ENCODE results near the gene TANK.
"Not testable (repeated sequence)": the region's sequence is repeated elsewhere in the genome, so short reads cannot be mapped to it uniquely, and the experiment has no call there.

The TANK gene

GRCh38 chr2:161160226-161161073 lies at the start of gene TANK:
TSS of gene TANK (plus strand) at chr2:161160428. CDS start at chr2:161179663, 19,235 bp downstream.
- peak; percentile 82 for DNase-seq (ENCODE audit: low read depth)

DNA sequence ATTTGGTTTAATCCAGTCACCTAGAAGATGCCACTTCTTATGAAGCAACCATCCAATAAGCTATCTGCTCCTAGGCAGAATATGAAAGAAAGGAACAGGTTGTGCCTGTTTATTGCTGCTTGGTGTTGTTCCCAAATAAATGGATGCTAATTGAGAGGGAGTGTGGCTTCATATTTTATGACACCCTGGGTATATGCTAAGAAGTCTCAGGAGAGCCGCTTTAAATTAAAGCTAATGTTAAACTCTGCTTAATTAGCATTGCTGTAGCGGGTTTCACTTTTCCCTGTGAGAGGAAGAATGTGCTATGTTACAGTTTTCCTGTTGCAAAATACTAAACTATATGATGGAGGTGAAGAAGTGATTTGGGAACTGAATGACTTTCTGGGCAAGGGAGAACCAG lies 48.7 kb upstream of the TANK start:
- DNase-seq (ENCODE audit: low read depth), result no peak

DNA sequence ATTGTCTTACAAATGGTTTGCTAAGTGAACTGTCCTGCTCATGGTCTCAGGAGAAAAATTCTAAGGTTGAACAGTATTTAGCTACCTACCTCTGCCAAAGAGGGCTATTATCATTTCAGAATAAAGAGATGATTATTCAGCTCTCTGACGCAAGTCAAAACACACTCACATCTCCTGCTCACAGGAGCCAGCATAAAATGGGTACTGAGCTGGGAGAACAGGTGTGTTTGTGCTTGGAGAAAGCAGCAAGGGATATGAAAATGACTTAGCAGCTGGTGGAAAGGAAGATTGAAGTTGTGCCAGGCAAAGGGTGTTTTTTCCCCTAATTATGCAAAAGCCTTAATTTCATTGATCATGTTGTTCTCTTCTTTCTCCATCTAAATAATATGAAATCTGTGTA lies 47.3 kb upstream of the TANK start:
- no peak for DNase-seq (ENCODE audit: low read depth)

- no peak for DNase-seq (ENCODE audit: low read depth)
Measured at GRCh38 chr2:161113693-161114575, 46.3 kb upstream of the TANK start.

DNA sequence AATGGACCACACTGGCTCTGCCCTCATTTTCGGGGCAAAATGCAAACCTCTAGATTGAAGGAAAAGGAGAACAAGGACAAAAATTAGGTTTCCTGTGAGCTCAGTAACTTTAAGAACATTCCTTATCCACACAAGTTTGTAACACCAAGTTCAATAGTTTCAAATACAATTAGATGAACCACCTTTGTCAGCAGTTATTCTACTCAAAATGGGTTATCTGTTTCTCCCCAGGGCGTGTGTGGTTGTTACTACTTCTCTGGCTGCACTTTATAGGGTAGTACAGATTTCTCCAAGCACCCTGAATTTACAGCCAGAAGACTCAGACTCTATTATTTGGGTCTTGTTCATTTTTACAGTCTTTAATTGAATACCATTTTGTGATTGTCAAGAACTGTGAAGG lies 45.0 kb upstream of the TANK start:
- no peak for DNase-seq (ENCODE audit: low read depth)

GRCh38 chr2:161115605-161116380 lies 44.4 kb upstream of the TANK start:
- DNase-seq (ENCODE audit: low read depth), result no peak

GRCh38 chr2:161116509-161116908 lies 43.7 kb upstream of the TANK start:
- DNase-seq (ENCODE audit: low read depth), result no peak

- DNase-seq (ENCODE audit: low read depth), result no peak
Measured at GRCh38 chr2:161117506-161117905, 42.7 kb upstream of the TANK start.

DNA sequence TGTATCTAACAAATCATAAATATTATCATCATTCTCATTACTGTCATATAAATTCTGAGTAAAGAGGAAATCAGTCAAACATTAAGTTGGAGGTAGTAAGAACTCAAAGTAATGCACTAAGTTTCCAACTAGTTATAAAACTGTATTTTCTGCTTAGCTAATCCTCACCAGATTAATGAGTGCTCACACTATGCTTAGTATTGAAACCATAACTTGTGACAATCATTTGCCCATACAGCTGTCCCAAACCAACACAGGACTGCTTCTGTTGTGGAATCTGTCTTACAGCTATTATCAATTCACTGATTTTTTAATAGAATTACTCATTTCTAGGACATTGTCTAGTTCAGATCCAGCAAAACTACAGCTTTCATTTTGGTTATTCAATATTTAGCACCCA lies 41.5 kb upstream of the TANK start:
- no peak for DNase-seq (ENCODE audit: low read depth)

DNA sequence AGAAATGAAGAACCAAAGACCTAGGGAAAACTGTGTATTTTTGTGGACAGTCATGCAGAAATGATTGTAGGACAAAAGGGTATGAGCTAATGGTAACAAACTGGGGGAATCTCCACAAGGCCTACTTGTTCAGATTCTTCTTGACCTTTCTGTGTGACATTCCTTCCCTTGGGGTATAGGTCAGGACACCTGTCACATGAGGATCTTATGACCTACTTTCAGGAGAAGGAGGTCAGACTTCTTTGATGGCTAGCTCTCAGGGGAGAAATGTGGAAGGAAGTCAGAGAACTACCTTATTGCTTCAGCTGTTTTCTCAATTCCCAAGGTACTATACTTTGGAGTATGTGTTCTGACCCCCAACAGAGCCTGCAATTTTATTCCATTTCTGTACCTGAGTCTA lies 40.7 kb upstream of the TANK start:
- DNase-seq (ENCODE audit: low read depth), result no peak

- no peak for DNase-seq (ENCODE audit: low read depth)
Measured at GRCh38 chr2:161120775-161121174, 39.5 kb upstream of the TANK start.

- no peak for DNase-seq (ENCODE audit: low read depth)
Measured at GRCh38 chr2:161121622-161122021, 38.6 kb upstream of the TANK start.

- no peak for DNase-seq (ENCODE audit: low read depth)
Measured at GRCh38 chr2:161122772-161123530, 37.3 kb upstream of the TANK start.

- no peak for DNase-seq (ENCODE audit: low read depth)
Measured at GRCh38 chr2:161123531-161124030, 36.6 kb upstream of the TANK start.

GRCh38 chr2:161124201-161124600 lies 36.0 kb upstream of the TANK start:
- no peak for DNase-seq (ENCODE audit: low read depth)

DNA sequence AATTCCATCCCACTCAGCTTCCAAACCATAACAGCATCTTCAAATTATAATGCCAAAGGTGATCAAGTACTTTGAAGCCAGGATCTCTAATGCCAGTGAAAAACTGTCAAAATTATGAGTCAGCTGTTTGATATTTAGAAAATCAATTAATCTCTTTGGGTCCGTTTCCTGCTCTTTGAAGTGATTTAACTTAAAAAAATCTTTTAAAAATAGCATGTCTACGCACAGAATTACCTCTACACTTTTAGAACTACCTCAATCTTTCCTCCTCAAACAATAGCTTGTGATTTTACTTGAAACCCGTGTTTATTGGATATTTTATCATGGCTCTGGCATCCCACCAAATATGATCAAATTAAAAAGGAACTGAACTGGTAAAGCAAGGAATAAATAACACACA lies 31.3 kb upstream of the TANK start:
- DNase-seq (ENCODE audit: low read depth), result no peak

- no peak for DNase-seq (ENCODE audit: low read depth)
Measured at GRCh38 chr2:161130354-161130753, 29.9 kb upstream of the TANK start.

- no peak for DNase-seq (ENCODE audit: low read depth)
Measured at GRCh38 chr2:161131074-161131680, 29.1 kb upstream of the TANK start.

DNA sequence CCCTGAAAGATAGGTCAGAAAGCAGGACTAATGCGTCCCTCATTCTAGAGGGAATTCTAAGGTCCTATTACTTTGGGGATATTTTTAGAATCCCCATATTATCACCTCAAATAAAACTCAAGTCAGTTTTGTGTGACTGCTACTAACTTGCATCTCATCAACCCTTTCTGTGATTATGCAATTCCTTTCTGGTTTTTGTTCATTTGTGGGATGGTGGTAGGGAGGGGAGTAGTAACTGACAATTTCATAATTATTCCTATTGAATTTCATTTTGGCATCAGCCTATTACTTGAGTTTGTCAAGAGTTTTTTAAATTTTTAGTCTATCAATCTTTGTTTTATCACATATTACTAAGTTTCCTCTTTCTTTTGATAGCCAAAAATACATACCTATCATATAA lies 28.4 kb upstream of the TANK start:
- DNase-seq (ENCODE audit: low read depth), result no peak

- not testable (repeated sequence) for DNase-seq (ENCODE audit: low read depth)
Measured at GRCh38 chr2:161132384-161132783, 27.8 kb upstream of the TANK start.

DNA sequence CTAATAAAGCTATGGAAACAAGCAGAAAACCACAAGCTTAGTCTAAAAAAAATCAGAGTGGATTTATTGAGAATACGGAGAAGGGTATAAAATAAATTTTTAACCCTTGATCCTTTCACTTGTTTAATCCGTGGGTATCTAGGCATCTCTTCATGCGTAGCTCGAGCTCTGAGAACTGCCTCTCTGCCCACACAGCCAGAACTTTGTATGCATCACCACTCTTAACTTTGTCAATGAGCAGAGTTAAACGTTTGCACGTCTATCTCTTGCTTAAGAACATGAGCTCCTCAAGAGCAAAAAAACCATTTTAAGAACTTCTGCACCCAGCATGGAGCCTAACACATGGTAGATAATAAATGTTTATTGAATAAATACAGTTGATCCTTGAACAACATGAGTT lies 26.9 kb upstream of the TANK start:
- DNase-seq (ENCODE audit: low read depth), result no peak

Data from T-helper 22 cell (primary cell).